ENCODE measurements around the gene ABI1.
A peak's percentile ranks its signal among the peaks of the same experiment; 100 is the strongest.

ABI1 gene

DNA sequence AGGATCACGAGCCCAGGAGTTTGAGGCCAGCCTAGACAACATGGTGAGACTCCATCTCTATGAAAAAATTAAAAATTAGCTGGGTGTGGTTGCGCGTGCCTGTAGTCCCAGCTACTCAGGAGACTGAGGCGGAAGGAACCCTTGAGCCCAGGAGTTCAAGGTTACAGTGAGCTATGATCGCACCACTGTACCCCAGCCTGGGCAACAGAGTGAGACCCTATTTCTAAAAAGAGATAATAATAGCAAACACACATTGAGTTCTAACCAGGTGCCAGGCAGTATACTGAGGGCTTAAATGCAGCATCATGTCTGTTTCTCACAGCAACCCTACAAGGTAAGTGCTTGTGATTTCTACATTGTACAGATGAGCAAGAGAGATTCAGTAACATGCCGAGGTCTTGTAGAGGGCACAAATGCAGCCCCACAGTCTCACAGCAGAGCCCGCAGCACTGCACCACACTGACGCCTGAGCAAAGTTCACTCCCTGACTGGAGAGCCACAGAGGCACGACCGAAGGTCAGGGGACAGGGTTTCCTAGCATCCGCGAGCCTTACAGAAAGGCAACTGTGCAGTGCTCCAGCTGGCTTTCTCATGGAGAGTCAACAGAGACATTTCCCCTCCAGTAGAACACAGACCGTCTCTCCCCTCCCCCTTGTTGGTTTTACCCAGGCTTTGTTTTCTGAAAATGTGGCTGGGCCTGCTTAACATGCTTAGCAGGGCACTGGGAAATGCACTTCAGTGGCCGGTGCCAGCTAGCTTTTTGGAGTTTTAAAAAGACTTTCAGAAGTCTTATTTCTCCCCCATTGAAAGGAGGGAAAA is 126.8 kb downstream of the ABI1 start:
- TF ChIP-seq, protein P1, sequence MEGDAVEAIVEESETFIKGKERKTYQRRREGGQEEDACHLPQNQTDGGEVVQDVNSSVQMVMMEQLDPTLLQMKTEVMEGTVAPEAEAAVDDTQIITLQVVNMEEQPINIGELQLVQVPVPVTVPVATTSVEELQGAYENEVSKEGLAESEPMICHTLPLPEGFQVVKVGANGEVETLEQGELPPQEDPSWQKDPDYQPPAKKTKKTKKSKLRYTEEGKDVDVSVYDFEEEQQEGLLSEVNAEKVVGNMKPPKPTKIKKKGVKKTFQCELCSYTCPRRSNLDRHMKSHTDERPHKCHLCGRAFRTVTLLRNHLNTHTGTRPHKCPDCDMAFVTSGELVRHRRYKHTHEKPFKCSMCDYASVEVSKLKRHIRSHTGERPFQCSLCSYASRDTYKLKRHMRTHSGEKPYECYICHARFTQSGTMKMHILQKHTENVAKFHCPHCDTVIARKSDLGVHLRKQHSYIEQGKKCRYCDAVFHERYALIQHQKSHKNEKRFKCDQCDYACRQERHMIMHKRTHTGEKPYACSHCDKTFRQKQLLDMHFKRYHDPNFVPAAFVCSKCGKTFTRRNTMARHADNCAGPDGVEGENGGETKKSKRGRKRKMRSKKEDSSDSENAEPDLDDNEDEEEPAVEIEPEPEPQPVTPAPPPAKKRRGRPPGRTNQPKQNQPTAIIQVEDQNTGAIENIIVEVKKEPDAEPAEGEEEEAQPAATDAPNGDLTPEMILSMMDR (IDR thresholded peaks at IDR 0.05; ENCODE audit: low read depth, low read length): no peak
- DNase-seq (ENCODE audit: low read depth, low spot score): no peak
- in situ Hi-C loops (cut with HindIII; ENCODE audit: low sequenced_read_pairs): no loop called here
- H3K4me3 ChIP-seq (ENCODE audit: low read depth, low read length): no peak overlapping the region

DNA sequence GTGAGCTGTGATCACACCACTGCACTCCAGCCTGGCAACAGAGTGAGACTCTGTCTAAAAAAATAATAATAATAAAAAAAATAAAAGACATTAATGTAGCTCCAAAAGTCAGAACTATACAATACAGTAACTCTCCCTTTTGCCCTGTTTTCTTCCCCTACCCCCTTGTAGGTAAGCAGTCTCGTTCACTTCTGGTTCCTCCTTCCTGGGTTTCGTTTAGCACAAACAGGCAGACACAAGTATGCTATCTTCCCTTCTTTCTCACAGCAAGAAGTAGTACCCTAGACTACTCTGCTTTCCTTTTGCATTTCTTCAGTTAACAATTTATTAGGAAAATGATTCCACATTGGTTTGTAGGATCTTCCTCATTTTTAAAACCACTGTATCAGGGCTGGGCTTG is 130.2 kb downstream of the ABI1 start:
- in situ Hi-C loops (cut with HindIII; ENCODE audit: low sequenced_read_pairs): no loop called here
- TF ChIP-seq, protein P1 (IDR thresholded peaks at IDR 0.05; ENCODE audit: low read depth, low read length): no peak
- no peak for DNase-seq (ENCODE audit: low read depth, low spot score)
- no peak overlapping the region for H3K4me3 ChIP-seq (ENCODE audit: low read depth, low read length)

DNA sequence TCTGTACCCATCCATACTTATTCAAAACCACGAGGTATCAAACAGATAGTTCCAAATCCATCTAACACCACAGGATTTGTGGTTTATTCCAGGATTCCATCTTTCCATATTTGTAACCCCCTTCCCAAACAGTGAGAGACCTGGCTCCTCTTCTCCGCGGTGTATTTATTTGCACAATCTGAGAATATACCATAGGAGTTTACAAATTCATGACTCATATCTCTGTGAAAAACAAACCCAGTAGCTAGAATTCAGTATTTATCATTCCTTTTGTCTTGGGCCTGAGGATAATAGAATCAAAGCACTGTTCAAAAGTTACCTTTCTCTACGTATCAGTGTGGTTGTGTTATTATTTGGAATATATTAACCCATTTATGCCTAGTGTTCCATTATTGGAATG is 131.4 kb downstream of the ABI1 start:
- in situ Hi-C loops (cut with HindIII; ENCODE audit: low sequenced_read_pairs): no loop called here

DNA sequence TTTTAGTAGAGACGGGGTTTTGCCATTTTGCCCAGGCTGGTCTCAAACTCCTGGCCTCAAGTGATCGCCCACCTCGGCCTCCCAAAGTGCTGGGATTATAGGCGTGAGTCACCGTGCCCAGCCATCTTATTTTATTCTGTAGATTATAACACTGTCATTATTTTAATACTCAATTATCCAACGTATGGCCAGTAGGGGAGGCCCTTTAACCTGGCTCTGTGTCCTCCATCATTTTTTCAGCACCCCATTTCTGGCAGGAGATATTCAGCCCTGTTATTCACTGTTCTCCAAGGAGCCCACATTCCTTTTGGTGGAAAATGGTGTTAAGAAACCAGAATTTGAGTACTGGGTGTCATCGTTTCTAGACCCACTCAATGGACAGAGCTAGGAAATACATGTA is 131.8 kb downstream of the ABI1 start:
- TF ChIP-seq, protein P1 (IDR thresholded peaks at IDR 0.05; ENCODE audit: low read depth, low read length): no peak
- in situ Hi-C loops (cut with HindIII; ENCODE audit: low sequenced_read_pairs): no loop called here
- no peak for DNase-seq (ENCODE audit: low read depth, low spot score)
- H3K4me3 ChIP-seq (ENCODE audit: low read depth, low read length): no peak overlapping the region

More for the DNA sequence above, 131.4 kb downstream of the ABI1 start:
- TF ChIP-seq, protein P1 (IDR thresholded peaks at IDR 0.05; ENCODE audit: low read depth, low read length): no peak
- DNase-seq (ENCODE audit: low read depth, low spot score): no peak
- H3K4me3 ChIP-seq (ENCODE audit: low read depth, low read length): no peak overlapping the region

DNA sequence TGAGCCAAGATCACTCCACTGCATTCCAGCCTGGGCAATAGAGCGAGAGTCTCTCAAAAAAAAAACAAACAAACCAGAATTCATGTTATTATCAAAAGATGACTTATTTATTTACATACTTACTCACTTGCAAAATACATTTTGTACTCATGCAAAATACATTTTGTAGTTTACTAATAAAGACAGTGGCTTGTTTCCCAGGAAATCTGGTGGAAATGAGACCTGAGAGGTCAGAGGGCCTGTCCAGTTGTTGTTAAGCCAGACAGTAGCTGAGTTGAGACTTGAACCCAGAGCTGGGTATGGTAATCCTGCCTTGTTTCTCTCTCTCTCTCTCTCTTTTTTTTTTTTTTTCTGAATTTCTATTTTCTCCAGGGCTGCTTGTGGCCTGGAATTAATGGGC is 133.8 kb downstream of the ABI1 start:
- in situ Hi-C loops (cut with HindIII; ENCODE audit: low sequenced_read_pairs): no loop called here
- TF ChIP-seq, protein P1 (IDR thresholded peaks at IDR 0.05; ENCODE audit: low read depth, low read length): no peak
- DNase-seq (ENCODE audit: low read depth, low spot score): no peak
- no peak overlapping the region for H3K4me3 ChIP-seq (ENCODE audit: low read depth, low read length)

DNA sequence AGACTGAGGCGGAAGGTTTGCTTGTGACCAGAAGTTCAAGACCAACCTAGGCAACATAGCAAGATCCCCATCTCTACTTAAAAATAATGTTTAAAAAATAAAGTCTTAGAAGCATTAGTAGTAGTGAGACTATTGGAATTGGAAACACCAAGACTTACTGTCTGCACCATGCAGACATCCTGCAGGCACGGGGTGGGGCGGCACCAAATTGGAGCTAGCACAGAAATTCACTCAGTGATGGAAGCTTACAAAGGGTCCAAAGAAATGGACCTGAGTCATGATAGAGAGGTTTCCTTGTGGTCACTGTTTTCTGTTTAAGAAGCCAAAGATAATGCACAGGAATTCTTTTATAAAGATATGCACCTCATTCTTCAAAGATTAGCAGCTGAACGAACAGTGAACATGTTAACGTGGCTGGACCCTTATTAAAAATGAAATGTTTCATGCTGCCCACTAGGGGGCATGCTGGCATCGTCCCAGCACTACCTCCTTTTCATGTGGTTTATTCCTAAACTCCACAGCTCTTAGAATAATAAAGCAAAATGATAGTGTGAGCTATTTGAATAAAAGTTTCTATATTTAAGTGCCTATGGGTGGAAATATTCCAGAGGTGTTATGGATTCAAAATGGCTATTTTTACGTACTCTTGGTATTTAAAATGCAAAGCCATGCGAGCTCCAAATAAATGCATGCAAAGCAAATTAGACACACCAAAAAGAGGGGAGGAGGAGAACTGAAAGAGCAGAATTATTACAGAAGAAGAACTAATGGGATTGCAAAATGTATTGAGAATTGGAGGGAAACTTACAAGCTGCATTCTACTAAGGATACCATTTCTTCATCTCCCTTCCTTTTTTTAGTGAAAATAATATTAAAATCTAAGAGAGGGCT is 134.7 kb downstream of the ABI1 start:
- no peak overlapping the region for H3K4me3 ChIP-seq (ENCODE audit: low read depth, low read length)
- DNase-seq (ENCODE audit: low read depth, low spot score): peak; percentile 79
- in situ Hi-C loops (cut with HindIII; ENCODE audit: low sequenced_read_pairs): no loop called here
- TF ChIP-seq, protein P1 (IDR thresholded peaks at IDR 0.05; ENCODE audit: low read depth, low read length): peak; percentile 70

Measured in astrocyte of the spinal cord (primary cell).